ENCODE measurements around the gene FAM83G. TPM values are rescaled to one million over a fixed set of nuclear protein-coding genes. Genes with fewer than 3 reads are reported as not detected.
A peak's percentile ranks its signal among the peaks of the same experiment; 100 is the strongest.

Gene FAM83G
- total RNA-seq, 6 experiments from 2014 or later: 10.1 to 41.7 (median 21.5) TPM

DNA sequence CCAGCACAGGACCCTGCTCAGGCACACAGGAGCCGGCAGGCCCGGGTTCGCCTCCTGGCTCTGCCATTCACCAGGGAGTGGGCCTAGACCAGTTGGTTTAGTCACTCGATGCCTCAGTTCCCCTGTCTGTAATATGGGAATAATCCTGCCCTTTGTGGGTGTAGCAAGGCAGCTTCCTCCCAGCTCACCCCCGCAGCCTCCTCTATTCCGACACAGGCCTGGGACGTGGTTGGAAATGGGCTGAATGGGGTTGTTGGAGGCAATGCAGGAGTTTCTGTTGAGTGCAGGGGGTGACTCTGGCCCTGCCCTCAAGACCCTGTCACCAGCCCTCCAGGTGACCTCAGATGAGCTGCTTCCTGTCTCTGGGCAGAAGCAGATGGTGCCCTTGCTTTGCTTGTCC lies 32.8 kb downstream of the FAM83G start:
- Histone ChIP-seq H3K9me3 (no peaks in the 10 kb centered on the region), H3K27me3 (no peaks in the 10 kb centered on the region), H3K27ac (no peak overlapping the region), H3K36me3 (peaks cover 0 to 11% (median 3%) of the 10 kb centered on the region in 4 donors), H3K4me1 (no peaks in the 10 kb centered on the region), H3K4me3 (no peak overlapping the region)
- intact Hi-C loops (cut with DNase I): no loop called here
- ATAC-seq (no peak), DNase-seq (no peak)
- no peak for TF ChIP-seq POLR2A (IDR thresholded peaks at IDR 0.05)
- TF ChIP-seq, protein P1, sequence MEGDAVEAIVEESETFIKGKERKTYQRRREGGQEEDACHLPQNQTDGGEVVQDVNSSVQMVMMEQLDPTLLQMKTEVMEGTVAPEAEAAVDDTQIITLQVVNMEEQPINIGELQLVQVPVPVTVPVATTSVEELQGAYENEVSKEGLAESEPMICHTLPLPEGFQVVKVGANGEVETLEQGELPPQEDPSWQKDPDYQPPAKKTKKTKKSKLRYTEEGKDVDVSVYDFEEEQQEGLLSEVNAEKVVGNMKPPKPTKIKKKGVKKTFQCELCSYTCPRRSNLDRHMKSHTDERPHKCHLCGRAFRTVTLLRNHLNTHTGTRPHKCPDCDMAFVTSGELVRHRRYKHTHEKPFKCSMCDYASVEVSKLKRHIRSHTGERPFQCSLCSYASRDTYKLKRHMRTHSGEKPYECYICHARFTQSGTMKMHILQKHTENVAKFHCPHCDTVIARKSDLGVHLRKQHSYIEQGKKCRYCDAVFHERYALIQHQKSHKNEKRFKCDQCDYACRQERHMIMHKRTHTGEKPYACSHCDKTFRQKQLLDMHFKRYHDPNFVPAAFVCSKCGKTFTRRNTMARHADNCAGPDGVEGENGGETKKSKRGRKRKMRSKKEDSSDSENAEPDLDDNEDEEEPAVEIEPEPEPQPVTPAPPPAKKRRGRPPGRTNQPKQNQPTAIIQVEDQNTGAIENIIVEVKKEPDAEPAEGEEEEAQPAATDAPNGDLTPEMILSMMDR (IDR thresholded peaks at IDR 0.05): no peak
- WGBS (ENCODE audit: insufficient coverage, low coverage, low lambda C conversion rate, missing lambda C conversion rate): 95% methylated on average over 4 of the region's 7 CpGs

DNA sequence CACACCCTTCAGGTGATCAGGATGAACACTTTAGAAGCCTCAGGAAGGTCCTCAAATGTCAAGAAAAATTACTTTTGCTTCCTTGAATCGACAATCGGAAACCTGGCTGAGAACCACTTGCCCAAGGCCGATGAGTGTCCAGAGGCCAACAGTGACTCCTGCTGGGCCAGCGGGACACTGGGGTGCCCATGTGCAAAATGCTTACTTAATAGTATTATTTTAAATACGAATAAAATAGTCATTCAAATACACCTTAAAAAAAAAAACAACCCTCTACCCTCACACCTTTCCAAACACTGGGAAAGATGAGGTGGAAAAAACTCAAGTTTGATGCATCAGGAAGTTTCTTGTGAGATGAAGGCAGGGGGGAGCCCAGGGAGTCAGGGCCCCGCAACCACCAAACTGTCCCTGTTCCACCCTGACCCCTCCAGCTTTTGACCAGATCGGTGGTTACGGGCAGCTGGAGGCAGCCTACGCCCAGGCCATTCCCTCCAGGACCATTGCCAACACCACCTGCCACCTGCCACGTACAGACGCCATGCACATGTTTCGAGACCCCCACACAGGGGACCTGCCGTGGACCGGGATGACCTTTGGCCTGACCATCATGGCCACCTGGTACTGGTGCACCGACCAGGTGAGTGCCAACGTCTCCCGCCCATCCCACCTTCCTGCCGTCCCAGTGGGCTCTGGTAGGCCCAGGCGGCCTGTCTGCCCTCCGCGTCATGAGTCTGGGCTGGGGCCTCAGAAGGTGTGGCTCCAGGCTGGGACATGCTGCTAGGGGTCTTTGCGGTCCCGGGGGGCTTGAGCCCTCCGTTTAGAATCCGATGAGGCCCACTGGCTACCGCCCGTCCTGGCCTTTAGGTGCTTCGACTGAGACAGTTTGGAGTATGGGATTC lies 33.7 kb downstream of the FAM83G start:
- H3K27me3 ChIP-seq: no peaks in the 10 kb centered on the region
- no peak overlapping the region for H3K4me3 ChIP-seq
- intact Hi-C loops (cut with DNase I): no loop called here
- 86% methylated on average over 16 of the region's 28 CpGs for WGBS (ENCODE audit: insufficient coverage, low coverage, low lambda C conversion rate, missing lambda C conversion rate)
- ATAC-seq: no peak
- no peak overlapping the region for H3K27ac ChIP-seq
- H3K36me3 ChIP-seq: peaks cover 0 to 10% (median 3%) of the 10 kb centered on the region in 4 donors
- H3K4me1 ChIP-seq: no peaks in the 10 kb centered on the region
- no peak for DNase-seq
- TF ChIP-seq, protein P1 (IDR thresholded peaks at IDR 0.05): no peak
- no peak for TF ChIP-seq POLR2A (IDR thresholded peaks at IDR 0.05)
- no peaks in the 10 kb centered on the region for H3K9me3 ChIP-seq

GRCh38 chr17:18968945-18969887 lies 35.3 kb downstream of the FAM83G start:
- Histone ChIP-seq H3K27me3 (no peaks in the 10 kb centered on the region), H3K4me3 (no peak overlapping the region), H3K27ac (no peak overlapping the region), H3K9me3 (no peaks in the 10 kb centered on the region), H3K4me1 (no peaks in the 10 kb centered on the region), H3K36me3 (peaks cover 0 to 10% (median 3%) of the 10 kb centered on the region in 4 donors)
- TF ChIP-seq POLR2A (IDR thresholded peaks at IDR 0.05): no peak
- TF ChIP-seq, protein P1 (IDR thresholded peaks at IDR 0.05): no peak
- 87% methylated on average over 3 of the region's 23 CpGs for WGBS (ENCODE audit: insufficient coverage, low coverage, low lambda C conversion rate, missing lambda C conversion rate)
- intact Hi-C loops (cut with DNase I): no loop called here
- DNase-seq (no peak), ATAC-seq (peak in 1 of 4 donors; percentile 27)

- Histone ChIP-seq H3K9me3 (no peaks in the 10 kb centered on the region), H3K4me3 (no peak overlapping the region), H3K4me1 (no peaks in the 10 kb centered on the region), H3K27ac (no peak overlapping the region), H3K27me3 (no peaks in the 10 kb centered on the region), H3K36me3 (peaks cover 0 to 10% (median 3%) of the 10 kb centered on the region in 4 donors)
- WGBS (ENCODE audit: insufficient coverage, low coverage, low lambda C conversion rate, missing lambda C conversion rate): no CpG with 5 or more reads among the region's 4 CpGs
- no peak for TF ChIP-seq POLR2A (IDR thresholded peaks at IDR 0.05)
- TF ChIP-seq, protein P1 (IDR thresholded peaks at IDR 0.05): no peak
- DNase-seq (no peak), ATAC-seq (no peak)
- intact Hi-C loops (cut with DNase I): no loop called here
Observed at GRCh38 chr17:18968345-18968744, 36.2 kb downstream of the FAM83G start.
